MCF 10A (cell line): ENCODE results near the gene SLC39A8. TPM values are rescaled to one million over a fixed set of nuclear protein-coding genes. Genes with fewer than 3 reads are reported as not detected.

Source experiments
- BruUV-seq: library from RNA; stranded (reverse); fragments of 400-500 nt; replicated peaks from 2 replicates; lab custom pipeline; 2021; lab: Mats Ljungman, UMichigan
- CTCF ChIA-PET: fragments of 300-600 bp; sonication (Branson Sonifier 250); formaldehyde crosslinking; extraction: SDS; loops from one replicate; lab custom pipeline; 2021; ENCODE audit warnings: antibody characterized with exemption, inconsistent platforms; lab: Yijun Ruan, JAX
- POLR2A ChIA-PET: fragments of 300-600, 350-650 bp; sonication (Branson Sonifier 250); formaldehyde crosslinking; extraction: SDS; loops from one replicate; lab custom pipeline; 2020; ENCODE audit warnings: antibody characterized with exemption, inconsistent platforms; lab: Yijun Ruan, JAX
- DNase-seq: peaks from one replicate; pipeline ENCODE4 v3.0.0-alpha.2; 2018; ENCODE audit not compliant: unreplicated experiment
- H3K27ac Mint-ChIP-seq: one replicate; pipeline ENCODE4 v1.8.0; 2022; ENCODE audit warnings: mild to moderate bottlenecking, low read depth, mixed read lengths; ENCODE audit not compliant: unreplicated experiment
- H3K27me3 Mint-ChIP-seq: one replicate; pipeline ENCODE4 v1.8.0; 2022; ENCODE audit warnings: mixed read lengths; ENCODE audit not compliant: insufficient read depth, unreplicated experiment
- H3K36me3 Mint-ChIP-seq: one replicate; pipeline ENCODE4 v1.8.0; 2022; ENCODE audit warnings: mild to moderate bottlenecking, moderate library complexity, mixed read lengths; ENCODE audit not compliant: insufficient read depth, unreplicated experiment
- H3K4me1 Mint-ChIP-seq: one replicate; pipeline ENCODE4 v1.8.0; 2022; ENCODE audit warnings: mixed read lengths; ENCODE audit not compliant: insufficient read depth, unreplicated experiment
- H3K4me3 Mint-ChIP-seq: one replicate; pipeline ENCODE4 v1.8.0; 2022; ENCODE audit warnings: mild to moderate bottlenecking, moderate library complexity, mixed read lengths; ENCODE audit not compliant: unreplicated experiment
- H3K9me3 Mint-ChIP-seq: one replicate; pipeline ENCODE4 v1.8.0; 2022; ENCODE audit warnings: mixed read lengths; ENCODE audit not compliant: unreplicated experiment
- intact Hi-C: fragments of 100-400 bp; cut with micrococcal nuclease; formaldehyde crosslinking; loops from 2 replicates; pipeline ENCODE4 v1.14.1; 2022
- total RNA-seq: library from RNA; stranded (reverse); gene quantifications from 2 replicates; pipeline ENCODE4 v1.2.3, GENCODE V29; 2022
- TF ChIP-seq, protein P1 (sequence below): fragments of 200-600 bp; IDR thresholded peaks from one replicate; pipeline ENCODE4 v1.8.0; 2022; ENCODE audit warnings: antibody characterized with exemption, mild to moderate bottlenecking; ENCODE audit not compliant: unreplicated experiment

The SLC39A8 gene
- total RNA-seq, 1 experiment from 2014 or later: 43.3 TPM

DNA sequence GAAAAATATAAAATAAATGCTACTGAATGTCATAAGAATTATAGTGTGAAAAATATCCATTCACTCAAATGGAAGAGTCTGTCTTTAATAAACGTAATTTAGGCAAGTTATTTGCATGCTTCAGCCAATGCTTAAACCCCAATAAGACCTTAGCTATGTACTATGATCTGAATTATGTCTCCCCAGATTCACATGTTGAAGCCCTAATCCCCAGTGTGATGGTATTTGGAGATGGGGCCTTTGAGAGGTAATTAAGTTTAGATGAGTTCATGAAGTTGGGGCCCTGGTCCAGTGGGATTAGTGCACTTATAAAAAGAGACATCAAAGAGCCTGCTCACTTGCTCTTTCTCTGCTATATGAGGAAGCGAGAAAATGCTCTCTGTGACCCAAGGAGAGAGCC lies 28.7 kb downstream of the SLC39A8 start:
- H3K27me3 Mint-ChIP-seq: no peaks in the 10 kb centered on the region
- H3K4me3 Mint-ChIP-seq: no peak overlapping the region
- peaks cover 49% of the 10 kb centered on the region for H3K36me3 Mint-ChIP-seq
- BruUV-seq: no TSS peak
- peaks cover 13% of the 10 kb centered on the region for H3K4me1 Mint-ChIP-seq
- DNase-seq: no peak
- H3K27ac Mint-ChIP-seq: no peak overlapping the region
- TF ChIP-seq, protein P1, sequence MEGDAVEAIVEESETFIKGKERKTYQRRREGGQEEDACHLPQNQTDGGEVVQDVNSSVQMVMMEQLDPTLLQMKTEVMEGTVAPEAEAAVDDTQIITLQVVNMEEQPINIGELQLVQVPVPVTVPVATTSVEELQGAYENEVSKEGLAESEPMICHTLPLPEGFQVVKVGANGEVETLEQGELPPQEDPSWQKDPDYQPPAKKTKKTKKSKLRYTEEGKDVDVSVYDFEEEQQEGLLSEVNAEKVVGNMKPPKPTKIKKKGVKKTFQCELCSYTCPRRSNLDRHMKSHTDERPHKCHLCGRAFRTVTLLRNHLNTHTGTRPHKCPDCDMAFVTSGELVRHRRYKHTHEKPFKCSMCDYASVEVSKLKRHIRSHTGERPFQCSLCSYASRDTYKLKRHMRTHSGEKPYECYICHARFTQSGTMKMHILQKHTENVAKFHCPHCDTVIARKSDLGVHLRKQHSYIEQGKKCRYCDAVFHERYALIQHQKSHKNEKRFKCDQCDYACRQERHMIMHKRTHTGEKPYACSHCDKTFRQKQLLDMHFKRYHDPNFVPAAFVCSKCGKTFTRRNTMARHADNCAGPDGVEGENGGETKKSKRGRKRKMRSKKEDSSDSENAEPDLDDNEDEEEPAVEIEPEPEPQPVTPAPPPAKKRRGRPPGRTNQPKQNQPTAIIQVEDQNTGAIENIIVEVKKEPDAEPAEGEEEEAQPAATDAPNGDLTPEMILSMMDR: no peak
- H3K9me3 Mint-ChIP-seq: peaks cover 14% of the 10 kb centered on the region
- intact Hi-C loops: no loop called here
- ChIA-PET POLR2A (no interaction called here), CTCF (interaction anchor here (0.6 to 1.2 kb wide), 2 partner anchors 16 to 1409 kb away, joined by 3 read pairs; no protein-coding TSS in a partner anchor)

DNA sequence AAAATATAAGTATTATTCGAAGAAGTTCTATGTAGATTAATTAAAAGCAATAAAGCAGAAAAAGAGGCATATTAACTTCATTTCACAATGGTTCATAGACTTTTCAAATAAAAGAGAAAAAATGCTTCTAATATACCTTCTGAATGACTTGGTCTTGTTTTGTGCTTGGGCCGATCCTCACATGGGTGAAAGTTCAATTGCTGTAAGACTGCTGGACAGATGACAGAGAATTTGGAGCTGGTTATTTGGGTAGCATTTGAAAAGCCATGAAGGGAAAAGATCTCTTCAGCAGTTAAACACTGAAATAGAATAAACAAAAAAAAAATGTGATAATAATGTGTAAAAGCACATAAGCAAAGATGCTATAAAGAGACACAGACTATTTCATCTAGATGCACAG lies 29.8 kb downstream of the SLC39A8 start:
- H3K9me3 Mint-ChIP-seq: peaks cover 14% of the 10 kb centered on the region
- H3K36me3 Mint-ChIP-seq: peaks cover 53% of the 10 kb centered on the region
- H3K4me1 Mint-ChIP-seq: peaks cover 13% of the 10 kb centered on the region
- no peaks in the 10 kb centered on the region for H3K27me3 Mint-ChIP-seq
- BruUV-seq: no TSS peak
- H3K27ac Mint-ChIP-seq: no peak overlapping the region
- ChIA-PET POLR2A (interaction anchor here (0.6 to 0.9 kb wide), 3 partner anchors 14 to 1478 kb away, joined by 3 to 4 read pairs (median 3); no protein-coding TSS in a partner anchor), CTCF (interaction anchor here (0.5 to 1.2 kb wide), 3 partner anchors 15 to 1480 kb away, joined by 3 to 4 read pairs (median 4); no protein-coding TSS in a partner anchor)
- intact Hi-C loops: no loop called here
- no peak overlapping the region for H3K4me3 Mint-ChIP-seq
- TF ChIP-seq, protein P1: no peak
- DNase-seq: no peak

DNA sequence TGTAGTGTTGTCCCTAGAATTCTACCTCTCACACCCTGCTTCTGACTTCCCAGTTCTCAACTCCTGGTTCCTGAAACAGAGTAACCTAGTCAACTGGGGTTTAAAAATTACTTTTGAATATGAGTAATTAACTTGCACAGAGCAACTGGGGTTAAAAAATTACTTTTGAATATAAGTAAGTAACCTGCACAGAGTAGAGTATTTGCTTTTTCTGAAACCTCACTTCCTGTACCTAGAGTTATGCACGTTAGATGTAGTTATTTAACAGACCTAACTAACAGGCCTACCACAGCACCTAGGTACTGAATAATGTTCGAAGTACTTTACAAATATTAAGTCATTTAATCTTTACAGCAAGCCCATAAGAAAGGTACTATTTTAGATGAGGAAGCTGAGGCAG lies 32.9 kb downstream of the SLC39A8 start:
- Mint-ChIP-seq H3K27me3 (no peaks in the 10 kb centered on the region), H3K4me3 (no peak overlapping the region), H3K4me1 (peaks cover 22% of the 10 kb centered on the region), H3K27ac (no peak overlapping the region), H3K9me3 (peaks cover 14% of the 10 kb centered on the region), H3K36me3 (peaks cover 57% of the 10 kb centered on the region)
- intact Hi-C loops: no loop called here
- TF ChIP-seq, protein P1: no peak
- ChIA-PET POLR2A (no interaction called here), CTCF (interaction anchor here (1.7 kb wide), 1 partner anchor 13 kb away, joined by 6 read pairs; no protein-coding TSS in a partner anchor)
- DNase-seq: no peak
- no TSS peak for BruUV-seq

DNA sequence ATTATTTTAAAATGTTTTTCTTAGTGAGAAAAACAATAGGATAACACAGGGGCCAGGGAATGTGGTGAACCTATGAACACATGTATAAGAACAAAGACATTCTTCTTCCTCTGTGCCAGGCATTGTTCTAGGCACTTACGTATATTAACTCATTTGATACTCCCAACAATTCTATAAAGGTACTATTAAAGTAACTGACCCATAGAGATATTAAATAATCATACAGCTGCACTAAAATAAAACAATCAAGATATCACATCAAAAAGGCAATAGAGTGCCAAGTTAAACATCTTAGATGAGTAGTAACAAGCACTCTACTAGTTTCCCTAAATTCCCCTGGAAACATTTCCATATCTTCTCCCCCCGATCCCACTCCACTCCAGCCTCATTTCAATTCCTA lies 33.4 kb downstream of the SLC39A8 start:
- intact Hi-C loops: no loop called here
- TF ChIP-seq, protein P1: no peak
- H3K36me3 Mint-ChIP-seq: peaks cover 55% of the 10 kb centered on the region
- peaks cover 22% of the 10 kb centered on the region for H3K4me1 Mint-ChIP-seq
- ChIA-PET POLR2A (no interaction called here), CTCF (no interaction called here)
- H3K27me3 Mint-ChIP-seq: no peaks in the 10 kb centered on the region
- H3K27ac Mint-ChIP-seq: no peak overlapping the region
- H3K4me3 Mint-ChIP-seq: no peak overlapping the region
- peaks cover 14% of the 10 kb centered on the region for H3K9me3 Mint-ChIP-seq
- no peak for DNase-seq
- no TSS peak for BruUV-seq
